Measurements from ENCODE around the gene C8A.

The C8A gene

DNA sequence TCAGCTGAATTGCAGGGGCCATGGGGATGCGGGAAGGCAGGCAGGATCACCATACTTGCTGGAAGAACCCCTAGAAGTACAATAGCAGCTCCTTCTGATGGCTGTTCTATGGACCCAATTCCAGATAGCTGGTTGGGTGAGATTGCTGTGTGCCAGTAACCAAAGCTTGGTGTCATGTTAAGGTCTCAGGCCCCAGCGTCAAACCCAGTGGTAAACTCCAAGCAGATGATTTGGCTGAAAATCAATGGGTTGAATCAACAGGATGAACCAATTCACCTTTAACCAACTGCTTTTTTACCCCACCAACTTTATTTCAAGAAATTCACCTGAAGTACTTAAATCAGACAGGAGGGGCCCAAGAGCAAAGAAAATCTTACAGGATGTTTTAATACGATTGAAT lies 73.4 kb downstream of the C8A start:
- ChIA-PET POLR2A (no interaction called here), CTCF (no interaction called here)
- TF ChIP-seq CTCF (IDR thresholded peaks at IDR 0.05; ENCODE audit: control extremely low read depth, extremely low read depth, low read depth, missing control alignments): no peak
- no peak for DNase-seq (ENCODE audit: extremely low spot score)

DNA sequence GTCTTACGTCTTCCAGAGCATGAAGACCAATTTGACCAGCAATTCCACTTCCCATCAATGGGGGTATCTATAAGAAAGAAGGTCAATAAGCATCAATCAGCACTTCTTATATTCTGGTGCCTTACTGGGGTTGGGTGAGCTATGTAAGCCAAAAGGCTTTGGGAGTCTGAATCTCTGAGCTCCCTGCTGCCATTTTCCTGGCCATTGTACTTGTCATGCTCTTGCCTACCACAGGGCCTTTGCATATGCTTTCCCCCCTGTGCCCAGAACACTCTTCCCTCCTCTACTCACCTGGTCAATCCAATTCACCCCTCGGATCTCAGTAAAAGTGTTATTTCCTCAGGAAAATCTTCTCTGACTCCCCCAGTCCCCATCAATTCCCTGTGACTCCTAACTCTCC lies 74.9 kb downstream of the C8A start:
- no peak for TF ChIP-seq CTCF (IDR thresholded peaks at IDR 0.05; ENCODE audit: control extremely low read depth, extremely low read depth, low read depth, missing control alignments)
- no peak for DNase-seq (ENCODE audit: extremely low spot score)
- ChIA-PET POLR2A (no interaction called here), CTCF (interaction anchor here (1.1 kb wide), 1 partner anchor 11 kb away, joined by 3 read pairs; no protein-coding TSS in a partner anchor)

DNA sequence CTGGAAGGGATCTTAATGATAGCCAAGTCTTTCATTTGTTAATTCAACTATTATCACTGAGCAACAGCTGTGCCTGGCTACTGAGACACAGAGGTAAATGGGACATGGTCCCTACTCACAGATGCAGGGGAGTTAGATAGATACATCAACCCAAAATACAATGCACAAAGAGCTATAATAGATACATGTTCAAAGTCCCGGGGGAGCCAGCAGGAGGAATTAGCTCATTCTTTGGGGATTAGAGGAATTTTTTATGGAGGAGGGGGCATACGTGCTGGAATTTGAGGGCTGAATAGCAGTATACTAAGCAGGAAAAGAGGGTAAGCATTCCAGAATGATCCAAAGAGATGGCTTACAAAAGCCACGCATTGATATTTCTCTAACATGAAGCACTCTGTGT lies 76.6 kb downstream of the C8A start:
- TF ChIP-seq CTCF (IDR thresholded peaks at IDR 0.05; ENCODE audit: control extremely low read depth, extremely low read depth, low read depth, missing control alignments): no peak
- ChIA-PET POLR2A (no interaction called here), CTCF (interaction anchor here (1.0 kb wide), 1 partner anchor 10 kb away, joined by 4 read pairs; no protein-coding TSS in a partner anchor)
- no peak for DNase-seq (ENCODE audit: extremely low spot score)

GRCh38 chr1:56931686-56932085 lies 77.1 kb downstream of the C8A start:
- CTCF ChIA-PET: interaction anchor here (1.0 kb wide), 1 partner anchor 9 kb away, joined by 4 read pairs; no protein-coding TSS in a partner anchor
- POLR2A ChIA-PET: no interaction called here
- DNase-seq (ENCODE audit: extremely low spot score): no peak
- no peak for TF ChIP-seq CTCF (IDR thresholded peaks at IDR 0.05; ENCODE audit: control extremely low read depth, extremely low read depth, low read depth, missing control alignments)

DNA sequence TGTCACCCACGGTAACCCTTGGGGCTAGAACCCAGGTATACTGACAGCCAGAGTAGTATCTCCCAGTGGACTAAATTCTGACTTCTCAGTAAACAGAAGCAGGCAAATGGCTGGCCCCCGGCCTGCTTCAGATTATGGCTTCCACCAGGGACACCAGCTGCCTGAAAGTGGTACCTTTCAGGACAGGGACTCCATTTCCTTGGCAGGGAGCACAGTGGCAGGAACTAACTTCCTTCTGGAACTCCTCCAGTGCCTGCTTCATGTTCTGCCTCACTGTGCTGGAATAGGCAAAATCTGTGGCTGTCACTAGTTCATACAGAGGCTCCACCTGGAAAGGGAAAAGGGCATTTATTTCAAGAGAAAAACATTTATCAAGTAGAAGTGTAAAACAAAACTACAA lies 78.6 kb downstream of the C8A start:
- no peak for DNase-seq (ENCODE audit: extremely low spot score)
- CTCF ChIA-PET: no interaction called here

DNA sequence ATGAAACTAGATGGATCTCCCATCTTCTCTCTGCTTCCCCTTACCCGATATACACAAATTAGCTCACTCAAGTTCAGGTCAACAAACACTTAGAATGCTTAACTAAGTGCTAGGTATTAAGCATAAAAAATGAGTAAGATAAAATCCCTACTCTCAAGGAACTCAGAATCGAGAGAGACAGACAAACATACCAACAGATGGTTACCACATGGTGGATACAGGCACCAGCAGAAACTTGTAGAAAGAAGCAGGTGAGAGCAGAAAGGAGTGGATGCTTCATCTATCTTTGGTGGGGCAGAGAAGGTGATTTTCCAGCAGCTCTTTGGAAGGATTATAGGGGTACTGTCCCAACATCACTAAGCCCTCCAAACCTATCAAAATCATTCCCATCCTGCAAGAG lies 79.0 kb downstream of the C8A start:
- POLR2A ChIA-PET: no interaction called here
- TF ChIP-seq CTCF (IDR thresholded peaks at IDR 0.05; ENCODE audit: control extremely low read depth, extremely low read depth, low read depth, missing control alignments): no peak
- DNase-seq (ENCODE audit: extremely low spot score): no peak
- CTCF ChIA-PET: no interaction called here

More for the DNA sequence above, 78.6 kb downstream of the C8A start:
- POLR2A ChIA-PET: no interaction called here
- no peak for TF ChIP-seq CTCF (IDR thresholded peaks at IDR 0.05; ENCODE audit: control extremely low read depth, extremely low read depth, low read depth, missing control alignments)

Data from GM10248 (cell line).